ENCODE data around the gene PROCA1. TPM values are rescaled to one million over a fixed set of nuclear protein-coding genes. Genes with fewer than 3 reads are reported as not detected.
A peak's percentile ranks its signal among the peaks of the same experiment; 100 is the strongest.

Gene PROCA1
- total RNA-seq, 4 donors from 2014 or later: 1.0 to 3.7 (median 3.3) TPM; not detected in 1

DNA sequence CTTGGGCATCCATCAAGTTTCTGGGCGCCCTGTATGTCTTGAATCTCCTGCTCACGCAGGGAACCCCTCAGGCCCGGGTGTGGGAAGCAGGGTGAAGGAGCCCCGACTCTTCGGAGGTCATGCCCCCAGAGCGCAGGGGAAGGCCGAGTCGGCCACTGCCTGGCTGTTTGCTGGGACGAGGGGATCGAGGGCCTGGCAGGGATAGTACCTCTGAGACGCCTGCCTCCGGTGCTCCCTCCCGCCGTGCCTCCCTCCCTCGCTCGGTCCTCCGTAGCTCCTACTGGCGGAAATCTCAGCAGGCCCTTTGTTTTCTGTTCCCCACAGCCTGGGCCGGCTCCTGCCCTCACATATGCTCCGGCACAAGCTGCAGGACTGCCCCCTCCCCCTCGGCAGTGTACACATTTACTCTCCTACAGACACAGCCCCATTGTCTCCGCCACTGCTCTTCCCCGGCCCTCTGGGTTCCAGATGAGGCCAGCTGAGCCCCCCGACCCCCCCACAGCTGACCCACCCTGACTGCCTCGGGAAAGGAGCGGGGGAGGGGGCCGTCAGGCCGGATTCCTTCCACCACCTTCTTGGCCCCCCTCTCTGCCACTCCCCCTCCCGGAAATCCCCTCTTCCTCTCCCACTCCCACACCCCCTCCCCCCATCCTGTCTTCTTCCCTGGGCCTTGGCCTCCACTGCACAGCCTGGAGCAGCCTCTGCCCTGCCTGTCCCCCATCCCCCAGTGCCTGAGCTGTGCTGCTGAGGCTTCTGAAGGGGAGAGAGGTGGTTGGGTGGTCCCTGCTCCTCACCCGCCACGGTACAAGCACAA lies 33.5 kb upstream of the PROCA1 start:
- WGBS, 2 donors: 4% methylated on average over 28 to 31 of the region's 31 CpGs
- TF ChIP-seq CTCF (IDR thresholded peaks at IDR 0.05) (no peak), POLR2A (IDR thresholded peaks at IDR 0.05) (no peak)
- intact Hi-C loops (cut with DNase I; ENCODE audit: low total_unique reads): no loop called here
- H3K4me3 ChIP-seq (ENCODE audit: low read depth, poor library complexity, severe bottlenecking): peak overlapping the region; percentile 32
- no peak for DNase-seq (ENCODE audit: low spot score in 2 of 2)

DNA sequence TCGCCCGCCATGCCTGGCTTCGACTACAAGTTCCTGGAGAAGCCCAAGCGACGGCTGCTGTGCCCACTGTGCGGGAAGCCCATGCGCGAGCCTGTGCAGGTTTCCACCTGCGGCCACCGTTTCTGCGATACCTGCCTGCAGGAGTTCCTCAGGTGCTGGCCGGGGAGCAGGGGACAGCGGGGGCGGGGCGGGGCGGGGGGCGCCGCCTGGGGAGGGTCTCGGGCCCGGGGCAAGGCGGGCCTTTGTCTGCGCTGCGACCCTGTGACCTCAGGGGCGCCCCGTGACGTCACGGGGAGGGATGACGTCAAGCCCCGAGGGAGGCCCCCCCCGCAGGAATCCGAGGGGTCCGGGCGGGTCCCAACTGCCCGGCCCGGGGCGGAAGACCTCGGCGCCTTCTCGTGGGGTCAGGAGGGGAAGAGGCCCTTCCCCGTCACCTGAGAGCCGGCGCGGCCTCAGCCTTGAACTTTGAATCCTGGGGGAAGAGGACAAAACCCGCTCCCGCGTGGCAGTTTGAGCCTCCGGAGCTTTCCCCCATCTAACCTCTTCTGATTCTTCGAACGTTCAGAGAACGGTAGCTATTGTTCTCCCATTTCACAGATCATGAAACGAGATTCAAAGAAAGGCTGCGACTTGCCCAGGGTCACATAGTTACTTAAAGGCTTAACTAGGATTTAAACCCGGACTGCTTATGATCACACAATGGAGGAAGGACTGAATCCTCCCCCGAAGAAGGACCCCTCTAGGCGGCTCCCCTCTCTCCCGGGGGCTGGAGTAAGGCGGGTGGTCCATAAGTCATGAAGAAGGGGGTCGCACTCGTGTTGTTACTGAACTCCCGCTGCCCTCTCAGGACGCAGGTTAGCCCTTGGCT lies 32.6 kb upstream of the PROCA1 start:
- no peak for DNase-seq (ENCODE audit: low spot score in 2 of 2)
- H3K4me3 ChIP-seq (ENCODE audit: low read depth, poor library complexity, severe bottlenecking): peak overlapping the region; percentile 32
- WGBS, 2 donors: 1 to 2% methylated on average over 43 to 46 of the region's 61 CpGs
- TF ChIP-seq POLR2A (IDR thresholded peaks at IDR 0.05) (no peak), CTCF (IDR thresholded peaks at IDR 0.05) (no peak)
- intact Hi-C loops (cut with DNase I; ENCODE audit: low total_unique reads): no loop called here

GRCh38 chr17:28743243-28744103 lies 31.8 kb upstream of the PROCA1 start, which contains the start of gene TRAF4:
Gene TRAF4, plus strand, starts transcription at chr17:28744011. Its CDS starts 102 bp downstream, at chr17:28744113.
- peak within 1 kb of the TSS; percentile 37 for H3K4me3 ChIP-seq (ENCODE audit: low read depth, poor library complexity, severe bottlenecking)
- WGBS, 2 donors: 1% methylated on average over 35 to 59 of the region's 70 CpGs
- intact Hi-C loops (cut with DNase I; ENCODE audit: low total_unique reads): no loop called here
- TF ChIP-seq POLR2A (IDR thresholded peaks at IDR 0.05): peak in 1 of 2 donors; percentile 58
- no peak for TF ChIP-seq CTCF (IDR thresholded peaks at IDR 0.05)
- peak; percentile 69 to 94 for DNase-seq (ENCODE audit: low spot score in 2 of 2)

DNA sequence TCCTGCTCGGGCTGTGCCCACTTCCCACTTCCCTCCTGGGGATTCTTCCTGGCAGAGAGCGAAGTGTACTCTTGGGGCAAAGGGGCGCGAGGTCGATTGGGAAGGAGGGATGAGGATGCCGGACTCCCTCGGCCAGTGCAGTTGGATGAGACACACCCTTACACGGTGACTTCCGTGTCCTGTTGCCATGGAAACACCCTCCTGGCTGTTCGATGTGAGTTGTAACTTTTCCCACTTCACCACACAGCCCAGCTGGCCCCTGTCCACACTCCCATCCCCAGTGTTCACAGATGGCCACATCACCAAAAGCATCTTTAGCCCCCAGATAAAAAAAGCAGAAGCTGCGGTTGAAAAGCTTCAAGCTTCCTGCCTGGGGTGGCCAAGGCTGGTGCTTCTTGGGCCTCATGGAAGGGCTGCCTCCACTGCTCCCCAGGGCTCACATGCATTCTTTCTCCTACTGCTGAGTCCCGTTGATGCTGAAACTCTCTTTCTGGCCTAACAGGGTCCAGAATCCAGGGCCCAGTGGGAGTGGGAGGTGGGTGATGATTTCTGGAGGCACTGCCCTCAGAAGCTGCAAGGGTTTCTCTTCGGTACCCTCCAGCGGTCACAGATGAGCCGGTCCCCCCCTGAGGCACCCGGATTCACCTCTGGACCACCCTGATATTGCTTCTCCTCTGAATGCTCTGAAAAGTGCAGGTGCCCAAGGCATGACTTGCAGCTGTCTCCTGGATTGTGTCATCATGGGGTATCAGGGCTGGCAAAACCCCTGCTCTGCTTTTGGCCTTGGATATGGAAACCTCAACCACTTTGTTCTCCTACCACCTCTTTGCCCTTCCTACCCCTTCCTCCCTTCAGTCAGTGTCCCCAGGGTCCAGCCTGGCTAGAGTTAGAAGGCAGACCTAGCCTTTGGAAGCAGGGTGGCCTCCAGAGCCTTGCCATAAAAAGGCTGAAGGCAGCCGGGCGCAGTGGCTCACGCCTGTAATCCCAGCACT lies 30.0 kb upstream of the PROCA1 start:
- TF ChIP-seq CTCF (IDR thresholded peaks at IDR 0.05) (no peak), POLR2A (IDR thresholded peaks at IDR 0.05) (no peak)
- DNase-seq (ENCODE audit: low spot score in 2 of 2): no peak
- H3K4me3 ChIP-seq (ENCODE audit: low read depth, poor library complexity, severe bottlenecking): no peak overlapping the region
- intact Hi-C loops (cut with DNase I; ENCODE audit: low total_unique reads): no loop called here
- WGBS, 2 donors: 72 to 75% methylated on average over 17 to 19 of the region's 19 CpGs

All from lower leg skin (tissue), 4 donors.